Motor neuron (in vitro differentiated cells): Measurements from ENCODE around the gene TRABD. TPM values are rescaled to one million over a fixed set of nuclear protein-coding genes. Genes with fewer than 3 reads are reported as not detected.
"Not testable (repeated sequence)": the region's sequence is repeated elsewhere in the genome, so short reads cannot be mapped to it uniquely, and the experiment has no call there.

Experiments used
- ATAC-seq, 8 experiments: fragments of 200-7000 bp; cut with Tn5 transposase; replicated peaks in 6 of 8; 2 replicates each; pipeline ENCODE4 v1.8.0; 2021; ENCODE audit warnings: mild to moderate bottlenecking in 8 of 8, moderate library complexity in 8 of 8
- H3K27ac ChIP-seq, 2 donors: fragments of 250-450 bp; sonication (Bioruptor Pico); 2 replicates each; pipeline ENCODE4 v1.9.0; 2021; ENCODE audit warnings: antibody characterized with exemption in 2 of 2, mild to moderate bottlenecking in 2 of 2, moderate library complexity in 1 of 2
- H3K4me1 ChIP-seq, 2 donors: fragments of 250-450 bp; sonication (Bioruptor Pico); replicated peaks in 1 of 2; 2 replicates each; pipeline ENCODE4 v1.6.1; 2021; ENCODE audit warnings: antibody characterized with exemption in 2 of 2, mild to moderate bottlenecking in 2 of 2, moderate library complexity in 1 of 2
- H3K4me3 ChIP-seq, 5 donors: fragments of 250-450 bp; sonication (Bioruptor Pico); 2 replicates each; pipeline ENCODE4 v1.9.0; 2021; ENCODE audit warnings: antibody characterized with exemption in 5 of 5, mild to moderate bottlenecking in 5 of 5, moderate library complexity in 4 of 5
- WGBS, 10 experiments: fragments of 450-650 bp; shearing (Covaris generic); methylation state at CpG; one replicate each; pipeline ENCODE4 v1.0.0; 2022; 5-methylcytosine and 5-hydroxymethylcytosine counted together
- in situ Hi-C, 9 experiments: fragments of 400-800 bp; cut with MboI; loops; one replicate each; pipeline ENCODE4 v1.15.0; 2021; ENCODE audit warnings: low sequenced_read_pairs in 9 of 9, low pct_unique_long_range_greater_than_20kb in 2 of 9; ENCODE audit not compliant: unreplicated experiment in 9 of 9
- total RNA-seq, 8 experiments: library from RNA; unstranded; fragments of 300-600 nt; gene quantifications; 2 replicates each; pipeline versions ENCODE4 v1.2.3 to v1.2.4, GENCODE V29; 2022

TRABD gene
- total RNA-seq, 8 experiments from 2014 or later = 8.2 to 37.4 (median 12.5) TPM

DNA sequence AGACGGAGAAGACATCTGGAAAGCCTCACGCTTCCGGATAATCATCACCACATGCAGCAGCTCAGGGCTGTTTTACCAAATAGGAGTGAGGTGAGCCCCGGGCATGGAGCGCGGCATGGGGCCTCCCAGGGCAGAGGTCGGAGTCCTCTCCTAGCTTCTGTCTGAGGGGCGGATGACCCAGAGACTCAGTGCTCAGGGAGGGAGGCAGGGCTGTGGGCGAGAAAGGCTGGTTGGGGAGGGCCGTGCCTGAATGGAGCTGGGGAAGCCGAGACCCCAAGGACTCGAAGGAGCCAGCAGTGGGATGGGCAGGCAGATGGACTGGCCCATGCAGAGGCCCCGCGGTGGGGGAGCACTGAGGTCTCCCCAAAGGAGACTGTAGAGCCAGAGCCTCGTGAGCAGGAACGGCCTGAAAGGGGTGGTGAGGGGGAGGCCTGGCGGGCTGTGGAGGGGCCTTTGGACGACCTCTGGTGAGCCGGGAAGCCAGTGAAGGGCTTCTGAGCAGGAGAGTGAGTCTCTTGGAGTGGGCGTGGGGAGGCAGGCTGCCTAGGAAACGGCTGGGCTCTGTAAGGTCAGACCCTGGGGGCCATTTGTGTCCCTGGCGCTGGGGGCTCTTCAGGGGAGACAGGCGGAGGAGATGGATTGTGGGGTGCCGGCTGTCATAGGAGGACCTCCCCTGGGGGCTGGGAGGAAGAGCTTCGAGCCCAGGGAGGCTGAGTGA, 39.8 kb upstream of the TRABD start:
- in situ Hi-C loops = loop anchor here in 1 of 9 experiments (10.0 kb wide), 1 partner anchor 59 kb away; the partner anchor contains the start of gene SELENOO
- 43 to 80% (median 58%) methylated on average over 2 to 12 of the region's 25 CpGs; no CpG with 5 or more reads in 4 of the 10 experiments for WGBS, 10 experiments
- peak overlapping the region; percentile 67 to 75 for H3K27ac ChIP-seq
- no peak overlapping the region for H3K4me3 ChIP-seq
- peaks cover 26 to 27% of the 10 kb centered on the region in 2 donors for H3K4me1 ChIP-seq
- ATAC-seq = peak in 5 of 8 experiments; percentile 19 to 54 (median 40)

GRCh38 chr22:50146439-50147238, 39.1 kb upstream of the TRABD start:
- H3K4me1 ChIP-seq = peaks cover 26 to 27% of the 10 kb centered on the region in 2 donors
- peak overlapping the region; percentile 67 to 75 for H3K27ac ChIP-seq
- in situ Hi-C loops = loop anchor here in 1 of 9 experiments (10.0 kb wide), 1 partner anchor 58 kb away; the partner anchor contains the start of gene SELENOO
- H3K4me3 ChIP-seq = no peak overlapping the region
- ATAC-seq = peak; percentile 65 to 93 (median 72)
- WGBS, 10 experiments = 0 to 68% (median 32%) methylated on average over 4 to 10 of the region's 27 CpGs; no CpG with 5 or more reads in 4 of the 10 experiments

DNA sequence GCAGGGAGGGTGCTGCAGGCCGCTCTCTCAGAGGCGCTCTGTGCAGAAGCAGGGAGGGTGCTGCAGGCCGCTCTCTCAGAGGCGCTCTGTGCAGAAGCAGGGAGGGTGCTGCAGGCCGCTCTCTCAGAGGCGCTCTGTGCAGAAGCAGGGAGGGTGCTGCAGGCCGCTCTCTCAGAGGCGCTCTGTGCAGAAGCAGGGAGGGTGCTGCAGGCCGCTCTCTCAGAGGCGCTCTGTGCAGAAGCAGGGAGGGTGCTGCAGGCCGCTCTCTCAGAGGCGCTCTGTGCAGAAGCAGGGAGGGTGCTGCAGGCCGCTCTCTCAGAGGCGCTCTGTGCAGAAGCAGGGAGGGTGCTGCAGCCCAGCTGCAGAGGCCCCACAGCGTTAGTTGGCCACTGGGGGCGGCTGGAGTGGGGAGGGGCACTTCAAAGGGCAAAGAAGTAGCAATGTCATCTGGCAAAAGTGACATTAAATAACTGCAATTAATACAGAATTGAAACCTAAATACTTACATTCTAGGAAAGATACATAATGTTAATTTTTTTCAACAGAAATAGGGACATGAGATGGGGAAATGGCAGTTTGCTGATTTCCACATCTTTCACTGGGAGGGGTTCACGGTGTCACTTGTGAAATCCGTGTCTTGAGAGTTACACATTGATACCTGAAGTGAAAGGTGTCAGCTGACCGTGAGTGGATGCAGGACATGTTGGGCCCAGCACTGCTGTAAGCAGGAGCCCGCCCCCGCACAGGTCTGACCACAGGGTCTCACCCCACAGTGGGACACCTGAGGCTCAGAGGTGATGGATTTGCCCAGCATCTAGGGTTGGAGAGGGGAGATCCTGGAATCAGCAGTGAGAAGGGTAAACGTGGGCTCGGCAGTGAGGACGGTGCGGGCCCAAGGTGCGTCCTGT, 38.2 kb upstream of the TRABD start:
- peak overlapping the region; percentile 59 to 65 for H3K27ac ChIP-seq
- in situ Hi-C loops = loop anchor here in 1 of 9 experiments (10.0 kb wide), 1 partner anchor 57 kb away; the partner anchor contains the start of gene SELENOO
- peaks cover 26 to 27% of the 10 kb centered on the region in 2 donors for H3K4me1 ChIP-seq
- H3K4me3 ChIP-seq = not testable (repeated sequence)
- 40 to 100% (median 93%) methylated on average over 1 to 7 of the region's 26 CpGs; no CpG with 5 or more reads in 2 of the 10 experiments for WGBS, 10 experiments
- peak in 3 of 8 experiments; percentile 27 to 39 (median 29) for ATAC-seq

DNA sequence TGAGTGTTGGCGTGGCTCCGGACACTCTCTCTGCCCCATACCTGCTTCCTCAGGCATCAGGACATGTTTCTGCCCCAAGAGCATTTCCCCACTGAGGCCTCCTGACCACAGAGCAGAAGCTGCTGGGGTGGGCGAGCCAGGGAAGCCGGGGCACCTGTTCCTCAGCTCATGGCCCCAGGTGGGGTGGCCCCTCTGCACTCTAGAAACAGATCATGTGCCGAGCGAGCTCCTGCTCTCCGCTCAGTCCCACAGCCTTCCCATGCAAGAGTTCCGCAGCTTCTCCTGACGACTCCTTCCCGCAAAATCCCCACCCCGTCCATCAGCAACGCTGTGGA, 37.6 kb upstream of the TRABD start:
- in situ Hi-C loops = loop anchor here in 1 of 9 experiments (10.0 kb wide), 1 partner anchor 57 kb away; the partner anchor contains the start of gene SELENOO
- H3K27ac ChIP-seq = peak overlapping the region; percentile 59 to 65
- no peak for ATAC-seq
- H3K4me3 ChIP-seq = no peak overlapping the region
- peaks cover 26 to 27% of the 10 kb centered on the region in 2 donors for H3K4me1 ChIP-seq
- WGBS, 10 experiments = 60 to 100% (median 87%) methylated on average over 1 to 3 of the region's 12 CpGs; no CpG with 5 or more reads in 3 of the 10 experiments

- peak; percentile 7 to 84 (median 35) for ATAC-seq
- Histone ChIP-seq H3K27ac (no peak overlapping the region), H3K4me3 (no peak overlapping the region), H3K4me1 (peaks cover 26 to 27% of the 10 kb centered on the region in 2 donors)
- 0 to 100% (median 19%) methylated on average over 2 to 6 of the region's 22 CpGs; no CpG with 5 or more reads in 5 of the 10 experiments for WGBS, 10 experiments
- in situ Hi-C loops = loop anchor here in 1 of 9 experiments (10.0 kb wide), 1 partner anchor 56 kb away; the partner anchor contains the start of gene SELENOO
Measured at GRCh38 chr22:50148991-50149721, 36.6 kb upstream of the TRABD start.

GRCh38 chr22:50150161-50151129, 35.3 kb upstream of the TRABD start:
- ATAC-seq = peak in 3 of 8 experiments; percentile 34 to 43 (median 39)
- in situ Hi-C loops = no loop called here
- no peak overlapping the region for H3K4me3 ChIP-seq
- 53 to 100% (median 78%) methylated on average over 1 to 12 of the region's 35 CpGs; no CpG with 5 or more reads in 3 of the 10 experiments for WGBS, 10 experiments
- no peak overlapping the region for H3K27ac ChIP-seq
- peaks cover 25 to 26% of the 10 kb centered on the region in 2 donors for H3K4me1 ChIP-seq

DNA sequence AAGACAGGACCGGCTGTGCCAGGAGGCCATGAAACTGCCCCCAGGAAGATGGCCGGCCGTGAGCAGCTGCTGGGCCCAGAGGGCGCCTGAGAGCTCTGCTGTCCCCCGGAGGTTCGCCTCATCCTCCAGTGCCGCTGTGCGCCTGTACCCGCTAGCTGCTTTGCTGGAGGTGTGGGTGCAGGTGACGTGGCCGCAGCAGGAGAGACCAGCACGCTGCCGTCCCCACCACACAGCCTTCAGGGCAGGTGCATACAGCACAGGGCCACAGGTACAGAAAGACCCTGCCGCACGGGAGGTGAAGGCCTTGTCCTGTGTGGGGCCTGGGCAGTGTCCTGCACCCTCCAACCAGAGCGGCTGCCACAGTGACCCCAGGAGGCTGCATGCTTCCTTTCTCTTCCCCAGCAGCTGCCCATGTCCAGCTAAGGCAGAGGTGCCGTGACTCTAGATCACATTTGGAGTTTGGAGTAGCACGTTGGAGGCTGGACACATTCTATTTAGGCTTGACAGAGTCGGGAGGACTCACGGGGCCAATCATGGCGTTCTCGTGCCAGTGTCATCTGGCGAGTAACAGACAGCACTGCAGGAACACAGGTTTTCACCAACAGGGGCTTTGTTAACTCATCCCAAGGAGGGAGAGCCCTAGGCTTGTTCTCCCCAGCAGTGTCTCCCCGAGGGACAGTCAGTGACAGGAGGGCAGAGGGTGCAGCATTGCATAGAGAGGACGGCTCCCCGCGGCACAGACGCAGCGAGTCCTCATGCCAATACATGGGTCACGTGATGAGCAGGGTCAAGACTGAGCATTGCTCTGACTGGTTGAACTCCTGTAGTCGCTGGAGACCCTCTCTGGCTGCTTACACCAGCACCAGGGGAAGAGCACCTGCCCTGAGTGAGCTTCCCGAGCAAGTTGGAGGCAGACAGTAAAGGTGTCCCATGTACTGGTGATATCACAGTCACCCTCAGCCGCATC, 33.9 kb upstream of the TRABD start:
- Histone ChIP-seq H3K27ac (no peak overlapping the region), H3K4me3 (no peak overlapping the region), H3K4me1 (peaks cover 11 to 12% of the 10 kb centered on the region in 2 donors)
- no peak for ATAC-seq
- in situ Hi-C loops = no loop called here
- WGBS, 10 experiments = 49 to 100% (median 86%) methylated on average over 1 to 12 of the region's 33 CpGs; no CpG with 5 or more reads in 3 of the 10 experiments

DNA sequence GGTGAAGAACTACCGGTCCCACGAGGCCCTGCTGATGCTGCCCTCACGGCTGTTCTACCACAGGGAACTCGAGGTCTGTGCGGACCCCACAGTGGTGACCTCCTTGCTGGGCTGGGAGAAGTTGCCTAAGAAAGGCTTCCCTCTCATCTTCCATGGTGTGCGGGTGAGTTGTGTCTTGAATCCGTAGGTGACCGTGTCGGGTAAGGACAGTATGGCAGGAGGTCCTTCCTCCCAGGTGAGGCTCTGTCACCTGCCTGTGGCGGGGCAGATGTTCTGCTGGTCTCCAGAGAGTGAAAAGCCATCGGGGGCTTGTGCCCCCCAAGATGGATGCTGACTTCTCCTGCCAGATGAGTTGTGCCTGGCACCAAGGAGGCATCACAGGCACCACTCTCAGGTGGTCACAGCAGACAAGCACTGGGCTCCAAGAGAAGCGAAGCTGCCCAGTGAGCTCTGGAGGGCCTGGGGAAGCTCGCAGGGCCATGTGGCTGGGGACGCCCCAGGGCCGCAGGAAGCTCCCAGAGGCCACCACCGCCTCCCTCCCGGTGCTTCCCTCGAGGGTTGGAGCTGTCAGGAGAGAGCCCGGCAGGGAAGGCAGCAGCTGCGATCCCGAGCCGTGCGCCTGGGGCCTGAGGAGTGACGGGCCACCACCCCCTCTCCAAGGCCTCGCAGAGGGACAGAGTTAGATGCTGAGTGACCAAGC, 32.5 kb upstream of the TRABD start:
- 80 to 100% (median 87%) methylated on average over 1 to 13 of the region's 25 CpGs; no CpG with 5 or more reads in 5 of the 10 experiments for WGBS, 10 experiments
- in situ Hi-C loops = no loop called here
- no peak for ATAC-seq
- H3K4me1 ChIP-seq = peaks cover 9 to 11% of the 10 kb centered on the region in 2 donors
- no peak overlapping the region for H3K27ac ChIP-seq
- H3K4me3 ChIP-seq = no peak overlapping the region

- no peak for ATAC-seq
- Histone ChIP-seq H3K4me1 (peaks cover 6 to 10% of the 10 kb centered on the region in 2 donors), H3K27ac (no peak overlapping the region), H3K4me3 (no peak overlapping the region)
- in situ Hi-C loops = no loop called here
- WGBS, 10 experiments = 63 to 94% (median 78%) methylated on average over 1 to 5 of the region's 7 CpGs; no CpG with 5 or more reads in 4 of the 10 experiments
Measured at GRCh38 chr22:50153756-50154140, 32.0 kb upstream of the TRABD start.
